Brain microvascular endothelial cell (primary cell): ENCODE results near the gene KAT6B.
A peak's percentile ranks its signal among the peaks of the same experiment; 100 is the strongest.

Experiments used
- DNase-seq: peaks from one replicate; pipeline ENCODE4 v3.0.0-alpha.2; 2020
- H3K27ac ChIP-seq: fragments of 250-450 bp; sonication (Bioruptor Pico); 2 replicates; pipeline ENCODE4 v1.5.1; 2020; ENCODE audit warnings: mild to moderate bottlenecking, moderate library complexity
- H3K27me3 ChIP-seq: fragments of 250-450 bp; sonication (Bioruptor Pico); replicated peaks from 2 replicates; pipeline ENCODE4 v1.5.1; 2020; ENCODE audit warnings: mild to moderate bottlenecking
- H3K36me3 ChIP-seq: fragments of 250-450 bp; sonication (Bioruptor Pico); replicated peaks from 2 replicates; pipeline ENCODE4 v1.5.1; 2020; ENCODE audit warnings: mild to moderate bottlenecking
- H3K4me3 ChIP-seq: 2 replicates; pipeline ENCODE4 v1.5.1; 2011; ENCODE audit warnings: low read depth, mild to moderate bottlenecking, control low read depth, low read length, moderate library complexity
- in situ Hi-C: cut with HindIII; loops from 2 replicates; pipeline ENCODE4 v1.10.0; 2017; ENCODE audit warnings: low sequenced_read_pairs, low pct_ligation_motif_present
- TF ChIP-seq, protein P1 (sequence below): IDR thresholded peaks from 2 replicates; pipeline ENCODE4 v1.5.1; 2011; ENCODE audit warnings: low read depth, mild to moderate bottlenecking, moderate library complexity, low read length, control low read depth, inconsistent platforms; ENCODE audit errors: missing control alignments

The KAT6B gene

DNA sequence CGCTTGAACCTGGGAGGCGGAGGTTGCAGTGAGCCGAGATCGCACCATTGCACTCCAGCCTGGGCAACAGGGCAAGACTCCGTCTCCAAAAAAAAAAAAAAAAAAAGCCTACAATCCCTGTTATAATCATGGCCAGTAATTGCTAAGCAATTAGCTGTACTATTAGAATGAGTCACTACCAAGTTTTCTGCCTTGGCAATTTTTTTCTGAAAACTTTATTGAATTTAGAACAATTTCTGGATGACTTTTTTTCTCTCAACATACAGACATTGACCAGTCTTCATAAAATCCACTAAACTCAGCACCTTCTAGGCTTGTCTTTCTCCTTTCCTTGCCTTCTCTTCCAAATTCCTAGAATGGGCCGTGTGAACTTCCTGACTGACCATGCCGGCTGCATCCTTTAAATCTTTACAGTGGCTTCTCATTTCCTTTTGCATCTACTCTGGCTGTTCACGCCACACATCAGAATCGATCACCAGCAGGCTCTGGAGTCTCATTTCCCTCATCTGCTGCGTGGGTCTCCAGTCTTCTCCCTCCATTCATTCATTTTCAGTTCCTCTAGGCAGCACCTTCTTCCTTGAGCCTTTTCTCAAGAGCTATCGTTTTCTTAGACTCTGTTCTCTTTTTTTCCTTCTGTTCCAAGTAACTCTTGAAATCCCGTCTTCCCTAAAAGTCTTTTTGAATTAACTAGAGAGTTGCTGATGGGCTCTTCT, 107.9 kb downstream of the KAT6B start:
- Histone ChIP-seq H3K27ac (no peak overlapping the region), H3K36me3 (no peaks in the 10 kb centered on the region), H3K4me3 (no peak overlapping the region), H3K27me3 (no peaks in the 10 kb centered on the region)
- in situ Hi-C loops = no loop called here
- DNase-seq = no peak
- TF ChIP-seq, protein P1, sequence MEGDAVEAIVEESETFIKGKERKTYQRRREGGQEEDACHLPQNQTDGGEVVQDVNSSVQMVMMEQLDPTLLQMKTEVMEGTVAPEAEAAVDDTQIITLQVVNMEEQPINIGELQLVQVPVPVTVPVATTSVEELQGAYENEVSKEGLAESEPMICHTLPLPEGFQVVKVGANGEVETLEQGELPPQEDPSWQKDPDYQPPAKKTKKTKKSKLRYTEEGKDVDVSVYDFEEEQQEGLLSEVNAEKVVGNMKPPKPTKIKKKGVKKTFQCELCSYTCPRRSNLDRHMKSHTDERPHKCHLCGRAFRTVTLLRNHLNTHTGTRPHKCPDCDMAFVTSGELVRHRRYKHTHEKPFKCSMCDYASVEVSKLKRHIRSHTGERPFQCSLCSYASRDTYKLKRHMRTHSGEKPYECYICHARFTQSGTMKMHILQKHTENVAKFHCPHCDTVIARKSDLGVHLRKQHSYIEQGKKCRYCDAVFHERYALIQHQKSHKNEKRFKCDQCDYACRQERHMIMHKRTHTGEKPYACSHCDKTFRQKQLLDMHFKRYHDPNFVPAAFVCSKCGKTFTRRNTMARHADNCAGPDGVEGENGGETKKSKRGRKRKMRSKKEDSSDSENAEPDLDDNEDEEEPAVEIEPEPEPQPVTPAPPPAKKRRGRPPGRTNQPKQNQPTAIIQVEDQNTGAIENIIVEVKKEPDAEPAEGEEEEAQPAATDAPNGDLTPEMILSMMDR = no peak

DNA sequence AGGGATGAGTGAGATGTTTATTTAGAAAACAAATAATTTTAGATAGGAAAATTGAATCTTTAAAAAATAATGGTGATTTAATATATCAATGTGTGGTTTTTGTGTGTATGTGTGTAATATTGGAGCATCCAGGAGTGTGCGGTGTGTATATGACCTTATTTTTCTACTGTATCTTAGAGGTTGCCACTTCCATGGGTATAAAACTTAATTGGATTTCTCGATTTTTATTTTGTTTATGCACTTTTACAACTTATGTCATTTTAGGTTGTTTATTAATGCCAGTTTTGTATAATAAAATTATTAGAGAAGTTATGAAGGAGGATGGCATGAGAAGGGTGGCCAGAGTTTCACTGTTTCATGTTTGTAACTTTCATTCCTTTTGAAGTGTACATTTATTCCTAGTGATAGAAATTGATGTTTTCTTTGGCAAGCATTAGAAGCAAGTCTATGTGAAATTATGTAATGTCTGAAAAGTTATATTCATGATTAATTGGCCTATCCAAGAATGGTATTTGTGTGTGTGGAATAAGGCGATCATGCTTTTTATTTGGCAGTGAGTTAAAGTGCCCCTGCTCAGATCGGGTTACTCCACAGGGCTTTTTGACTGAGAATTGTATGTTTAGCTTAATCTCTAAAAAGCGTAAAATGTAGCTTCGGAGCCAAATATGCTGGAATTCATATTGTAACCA, 110.3 kb downstream of the KAT6B start:
- Histone ChIP-seq H3K4me3 (no peak overlapping the region), H3K36me3 (no peaks in the 10 kb centered on the region), H3K27me3 (no peaks in the 10 kb centered on the region), H3K27ac (no peak overlapping the region)
- in situ Hi-C loops = no loop called here
- peak; percentile 45 for DNase-seq
- TF ChIP-seq, protein P1 = no peak

DNA sequence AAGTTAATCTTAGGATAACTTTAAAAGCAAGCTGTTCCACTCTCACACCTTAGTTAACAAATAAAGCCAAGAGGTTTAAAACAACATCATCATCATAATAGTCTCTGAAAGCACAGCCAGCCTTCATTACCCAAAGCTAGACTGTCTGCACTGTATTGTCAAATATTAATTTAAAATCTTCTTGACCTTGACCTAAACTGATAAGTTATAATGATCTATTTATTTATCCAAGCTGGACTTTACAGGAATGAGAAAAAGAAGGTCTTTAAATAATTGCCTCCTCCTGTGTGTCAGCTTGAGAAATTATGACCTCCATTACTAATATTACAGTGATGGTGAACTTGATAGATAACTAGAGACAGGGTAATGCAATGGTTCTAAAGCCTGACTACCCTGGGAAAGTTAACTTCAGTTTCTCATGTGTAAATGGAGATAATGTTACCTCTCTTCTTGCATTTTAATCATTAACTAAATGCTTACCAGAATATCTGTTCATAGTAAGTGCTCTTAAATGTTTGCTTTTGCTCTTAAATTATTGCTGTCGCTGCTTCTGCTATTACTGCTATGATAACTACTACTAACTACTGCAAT, 111.0 kb downstream of the KAT6B start:
- in situ Hi-C loops = no loop called here
- TF ChIP-seq, protein P1 = no peak
- no peaks in the 10 kb centered on the region for H3K27me3 ChIP-seq
- H3K4me3 ChIP-seq = no peak overlapping the region
- no peak for DNase-seq
- no peak overlapping the region for H3K27ac ChIP-seq
- H3K36me3 ChIP-seq = no peaks in the 10 kb centered on the region

DNA sequence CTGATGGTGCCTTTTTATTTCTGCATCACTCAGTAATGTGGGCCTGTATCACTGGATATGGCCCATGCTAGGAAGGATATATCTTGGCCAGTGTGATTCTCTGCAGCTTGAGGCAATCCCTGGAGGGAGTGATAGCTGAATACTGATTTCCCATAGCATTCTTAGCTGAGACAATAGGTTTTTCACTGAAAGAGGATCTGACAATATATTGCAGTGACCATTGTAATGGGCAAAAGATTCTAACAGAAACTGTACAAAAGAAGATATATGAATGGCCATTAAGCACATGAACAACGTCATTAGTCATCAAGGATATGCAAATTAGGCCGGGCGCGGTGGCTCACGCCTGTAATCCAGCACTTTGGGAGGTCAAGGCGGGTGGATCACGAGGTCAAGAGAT, 117.8 kb downstream of the KAT6B start:
- no peaks in the 10 kb centered on the region for H3K27me3 ChIP-seq
- no peak overlapping the region for H3K4me3 ChIP-seq
- in situ Hi-C loops = no loop called here
- no peak for DNase-seq
- TF ChIP-seq, protein P1 = no peak
- no peak overlapping the region for H3K27ac ChIP-seq
- H3K36me3 ChIP-seq = no peaks in the 10 kb centered on the region

DNA sequence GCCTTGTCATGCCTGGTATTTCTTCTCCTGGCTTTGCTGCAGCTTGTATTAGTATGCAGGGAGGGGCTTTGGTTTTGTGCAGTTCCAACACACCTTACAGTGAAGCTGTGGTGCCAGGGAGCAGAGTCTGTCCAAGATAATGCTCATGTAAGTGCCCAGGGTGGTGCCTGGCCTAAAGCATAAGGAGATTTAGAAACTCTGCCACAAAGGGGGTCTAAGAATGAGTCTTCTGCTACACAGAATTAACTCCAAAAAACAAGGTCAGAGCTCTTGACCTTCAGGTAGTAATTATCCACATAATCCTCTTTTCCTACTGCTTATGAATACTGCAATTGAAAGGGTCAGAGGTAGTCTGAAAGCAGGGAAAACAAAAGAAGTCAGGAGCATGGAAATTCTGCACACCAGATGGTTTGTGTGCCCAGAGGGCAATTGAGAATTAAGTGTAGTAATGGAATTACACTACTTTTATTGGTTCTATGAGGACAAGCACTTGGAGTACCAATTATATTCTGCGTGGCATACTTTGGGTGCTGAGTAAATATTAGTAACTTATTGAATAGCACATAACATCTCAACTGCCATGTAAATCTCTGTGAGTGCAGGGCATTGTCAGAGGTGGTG, 121.5 kb downstream of the KAT6B start:
- DNase-seq = no peak
- TF ChIP-seq, protein P1 = no peak
- in situ Hi-C loops = no loop called here
- H3K36me3 ChIP-seq = no peaks in the 10 kb centered on the region
- no peak overlapping the region for H3K27ac ChIP-seq
- no peaks in the 10 kb centered on the region for H3K27me3 ChIP-seq
- no peak overlapping the region for H3K4me3 ChIP-seq
